Heart right ventricle (tissue), 16 donors: ENCODE results near the gene NETO1. TPM values are rescaled to one million over a fixed set of nuclear protein-coding genes. Genes with fewer than 3 reads are reported as not detected.

Experiments used
- ATAC-seq, 8 donors: fragments of 200-7000 bp; cut with Tn5 transposase; one replicate each; pipeline ENCODE4 v1.9.1; 2020; ENCODE audit warnings: mild to moderate bottlenecking in 8 of 8, moderate library complexity in 8 of 8, moderate number of reproducible peaks in 1 of 8
- DNase-seq, 2 donors: peaks; one replicate each; pipeline ENCODE4 v3.0.0-alpha.2; 2020
- H3K27ac ChIP-seq, 10 donors: fragments of 200-600 bp; sonication (generic) in 2 of 10; one replicate each; pipeline versions ENCODE4 v1.5.0 to v1.8.0; 2020 to 2022; ENCODE audit warnings: mild to moderate bottlenecking in 3 of 10
- H3K27me3 ChIP-seq, 7 donors: fragments of 200-600 bp; one replicate each; pipeline ENCODE4 v1.8.0; 2021 to 2022; ENCODE audit warnings: mild to moderate bottlenecking in 2 of 7
- H3K36me3 ChIP-seq, 9 donors: fragments of 200-600 bp; sonication (generic) in 1 of 9; one replicate each; pipeline versions ENCODE4 v1.5.0 to v1.8.0; 2020 to 2022; ENCODE audit warnings: mild to moderate bottlenecking in 2 of 9
- H3K4me1 ChIP-seq, 9 donors: fragments of 200-600 bp; sonication (generic) in 1 of 9; one replicate each; pipeline versions ENCODE4 v1.5.0 to v1.8.0; 2020 to 2022; ENCODE audit warnings: mild to moderate bottlenecking in 4 of 9
- H3K4me3 ChIP-seq, 10 donors: fragments of 200-600 bp; sonication (generic) in 2 of 10; one replicate each; pipeline versions ENCODE4 v1.5.0 to v1.8.0; 2020 to 2022; ENCODE audit warnings: mild to moderate bottlenecking in 7 of 10, moderate library complexity in 2 of 10
- H3K9me3 ChIP-seq, 11 donors: fragments of 200-600 bp in 10 of 11; sonication (generic) in 2 of 11; one replicate each; pipeline versions ENCODE4 v1.5.0 to v1.8.0; 2013 to 2022; ENCODE audit warnings: mild to moderate bottlenecking in 2 of 11, control low read depth in 1 of 11, moderate library complexity in 1 of 11
- CTCF ChIP-seq, 9 donors: fragments of 200-600 bp; sonication (generic) in 2 of 9; IDR thresholded peaks; one replicate each; pipeline versions ENCODE4 v1.5.0 to v1.8.0; 2021 to 2022; ENCODE audit warnings: antibody characterized with exemption in 9 of 9, mild to moderate bottlenecking in 5 of 9, moderate library complexity in 1 of 9
- WGBS, 2 donors: extraction: QIAGEN DNeasy Blood & Tissue Kit; methylation state at CpG; one replicate each; pipeline ENCODE4 v1.1.7; 2013; ENCODE audit warnings: inconsistent platforms in 1 of 2; 5-methylcytosine and 5-hydroxymethylcytosine counted together
- intact Hi-C, 10 donors: fragments of 100-400 bp; cut with DNase I; formaldehyde crosslinking; loops; one replicate each; pipeline versions ENCODE4 v1.11.1 to v1.14.2; 2022
- long read RNA-seq, 3 donors: library from polyadenylated mRNA; unstranded; transcript quantifications; one replicate each; pipeline ENCODE4 v2.0.0, GENCODE V29; 2020 to 2021
- polyA plus RNA-seq, 2 donors: library from polyadenylated mRNA; stranded (reverse); fragments of 200-250 nt; gene quantifications; one replicate each; pipeline ENCODE4 v1.2.3, GENCODE V29; 2013
- total RNA-seq, 10 donors: library from RNA; stranded (reverse); fragmentation: NEBNext Ultra II Directional in 3 of 10; extraction: Animal tissue kit (Norgen Biotek cat#: 25700) in 3 of 10; gene quantifications; one replicate each; pipeline versions ENCODE4 v1.2.1 to v1.2.4, GENCODE V29; 2021 to 2023
- donor health status: Arrhythmogenic right ventricular cardiomyopathy.
- donor health status: ischemic (EF 13 %, LVEDD 7.1; RV severe dilation, severe dysfunction).
- donor health status: healthy with polysubstance abuse.
- donor health status: DM: no; HTN: yes; CAD: no.
- donor health status: DM: no; HTN: no; CAD: no.
- donor health status: ischemic (EF 25% LVEDD 6.9; RV normal size, moderate dysfunction).
- donor health status: ischemic (EF 25% LVEDD 5.7; RV mildly dilated, moderate dysfunction).
- donor health status: healthy.
- donor health status: DM: yes; HTN: yes; CAD: no.
- donor health status: Ischemic cardiomyopathy.
- donor health status: ischemic (EF 35%, LVEDD 5.7; RV mildly dilated, moderate dysfunction).
- donor health status: nonischemic (EF 11% LVEDD 7.7; RV severe dilation, severe dysfunction).
- donor health status: DM: yes; HTN: yes; CAD: no.
- donor health status: PGD.
- donor health status: ischemic (EF 29% LVEDD 5.4; RV normal size, mild dysfunction).
- donor health status: nonischemic (EF 23%, LVEDD 6.1; RV moderate dilation, normal function).

Gene NETO1
- total RNA-seq, result under 1 TPM in 5 of 10 donors, not detected in 5; 0.07 to 0.78 (median 0.56) TPM
- under 1 TPM in 1 of 2 donors, not detected in 1; 0.38 TPM for polyA plus RNA-seq
- long read RNA-seq, donor 1, result 0 reads
- long read RNA-seq, donor 2, result 0 reads
- long read RNA-seq, donor 3, result 0 reads

GRCh38 chr18:72867746-72868584 lies at the start of gene NETO1:
TSS of gene NETO1 (minus strand) at chr18:72867987. CDS start at chr18:72867291, 696 bp downstream.
- intact Hi-C loops, result no loop called here
- H3K27ac ChIP-seq, result no peak within 1 kb of the TSS
- H3K9me3 ChIP-seq, result no peaks in the 10 kb centered on the region
- no peak for DNase-seq
- H3K27me3 ChIP-seq, result peaks cover 26 to 59% (median 47%) of the 10 kb centered on the region in 7 donors
- ATAC-seq, result no peak
- TF ChIP-seq CTCF (IDR thresholded peaks at IDR 0.05), result no peak
- peaks cover 0 to 21% (median 10%) of the 10 kb centered on the region in 9 donors for H3K4me1 ChIP-seq
- H3K4me3 ChIP-seq, result peak within 1 kb of the TSS; percentile 25 to 49 (median 40)
- 1% methylated on average over 67 to 82 of the region's 85 CpGs for WGBS, 2 donors
- no peaks in the 10 kb centered on the region for H3K36me3 ChIP-seq

GRCh38 chr18:72910045-72910444 lies 42.3 kb upstream of the NETO1 start:
- Histone ChIP-seq H3K9me3 (peaks cover 0 to 4% (median 0%) of the 10 kb centered on the region in 11 donors), H3K27me3 (no peaks in the 10 kb centered on the region), H3K36me3 (no peaks in the 10 kb centered on the region), H3K4me1 (no peaks in the 10 kb centered on the region), H3K4me3 (no peak overlapping the region), H3K27ac (no peak overlapping the region)
- no peak for ATAC-seq
- TF ChIP-seq CTCF (IDR thresholded peaks at IDR 0.05), result no peak
- 62 to 77% methylated on average over 5 of the region's 5 CpGs for WGBS, 2 donors
- intact Hi-C loops, result no loop called here
- no peak for DNase-seq

GRCh38 chr18:72908181-72908580 lies 40.4 kb upstream of the NETO1 start:
- no peaks in the 10 kb centered on the region for H3K27me3 ChIP-seq
- no peaks in the 10 kb centered on the region for H3K36me3 ChIP-seq
- no peaks in the 10 kb centered on the region for H3K4me1 ChIP-seq
- H3K4me3 ChIP-seq, result no peak overlapping the region
- intact Hi-C loops, result no loop called here
- H3K27ac ChIP-seq, result no peak overlapping the region
- H3K9me3 ChIP-seq, result no peaks in the 10 kb centered on the region
- ATAC-seq (no peak), DNase-seq (no peak)
- WGBS, 2 donors, result 39 to 46% methylated on average over 2 of the region's 2 CpGs
- no peak for TF ChIP-seq CTCF (IDR thresholded peaks at IDR 0.05)

GRCh38 chr18:72903033-72903432 lies 35.2 kb upstream of the NETO1 start:
- H3K27me3 ChIP-seq, result no peaks in the 10 kb centered on the region
- H3K36me3 ChIP-seq, result no peaks in the 10 kb centered on the region
- intact Hi-C loops, result no loop called here
- WGBS, 2 donors, result 78 to 86% methylated on average over 2 of the region's 2 CpGs
- H3K9me3 ChIP-seq, result no peaks in the 10 kb centered on the region
- no peak overlapping the region for H3K4me3 ChIP-seq
- no peak for ATAC-seq
- no peak for DNase-seq
- no peak for TF ChIP-seq CTCF (IDR thresholded peaks at IDR 0.05)
- H3K27ac ChIP-seq, result no peak overlapping the region
- H3K4me1 ChIP-seq, result no peaks in the 10 kb centered on the region
